HEK293 (cell line): ENCODE results near the gene ANKRD52.

ENCODE experiments used
- CTCF ChIA-PET: fragments of 350-600 bp; formaldehyde crosslinking; extraction: SDS; loops from one replicate; lab custom pipeline; 2021; ENCODE audit warnings: antibody characterized with exemption; lab: Yijun Ruan, JAX
- POLR2A ChIA-PET: fragments of 300-600 bp; formaldehyde crosslinking; extraction: SDS; loops from one replicate; lab custom pipeline; 2020; ENCODE audit warnings: antibody characterized with exemption, inconsistent platforms; lab: Yijun Ruan, JAX
- H3K27ac ChIP-seq: fragments of 200-500 bp; sonication (Bioruptor generic); 2 replicates; pipeline ENCODE4 v1.5.1; 2014; ENCODE audit warnings: low read depth, low read length, control low read depth, inconsistent platforms; ENCODE audit errors: extremely low read depth
- H3K36me3 ChIP-seq, 2 experiments: fragments of 200-500 bp in 1 of 2; sonication (Bioruptor generic) in 1 of 2; 1 replicate in 1 of 2; 2 replicates in 1 of 2; pipeline ENCODE4 v1.5.1; 2014 to 2017; ENCODE audit warnings: inconsistent platforms in 2 of 2, low read length in 2 of 2; ENCODE audit not compliant: control insufficient read depth in 2 of 2, insufficient read depth in 1 of 2
- H3K4me1 ChIP-seq: fragments of 200-500 bp; sonication (Bioruptor generic); 2 replicates; pipeline ENCODE4 v1.5.1; 2014; ENCODE audit warnings: mild to moderate bottlenecking, low read length, inconsistent platforms; ENCODE audit not compliant: control insufficient read depth, insufficient read depth
- H3K4me3 ChIP-seq: 2 replicates; pipeline ENCODE4 v1.5.1; 2011; ENCODE audit warnings: low read depth, mild to moderate bottlenecking, control low read depth, low read length, moderate library complexity
- H3K9me3 ChIP-seq: fragments of 200-500 bp; sonication (Bioruptor generic); 2 replicates; pipeline ENCODE4 v1.5.1; 2014; ENCODE audit warnings: low read depth, low read length, inconsistent platforms; ENCODE audit not compliant: control insufficient read depth, insufficient read depth
- HOXD13 ChIP-seq: sonication (generic); formaldehyde crosslinking; IDR thresholded peaks from 2 replicates; pipeline ENCODE4 v1.8.0; 2022; ENCODE audit warnings: missing genetic modification reagents, borderline replicate concordance
- MYNN ChIP-seq: fragments of 450-650 bp; formaldehyde crosslinking; IDR thresholded peaks from 2 replicates; pipeline ENCODE4 v1.5.1; 2016; ENCODE audit warnings: missing biosample characterization, missing genetic modification characterization, borderline replicate concordance
- OVOL3 ChIP-seq: fragments of 450-650 bp; formaldehyde crosslinking; IDR thresholded peaks from 2 replicates; pipeline ENCODE4 v1.5.1; 2016; ENCODE audit warnings: missing biosample characterization, missing genetic modification characterization
- PRDM1 ChIP-seq: fragments of 450-650 bp; formaldehyde crosslinking; IDR thresholded peaks from 2 replicates; pipeline ENCODE4; 2016; ENCODE audit warnings: missing biosample characterization, missing genetic modification characterization
- REPIN1 ChIP-seq: fragments of 450-650 bp; formaldehyde crosslinking; IDR thresholded peaks from 2 replicates; pipeline ENCODE4 v1.5.1; 2017; ENCODE audit warnings: missing biosample characterization, missing genetic modification characterization, low read depth
- ZBTB11 ChIP-seq: fragments of 450-650 bp; formaldehyde crosslinking; conservative IDR thresholded peaks from 2 replicates; pipeline ENCODE4 v1.5.1; 2016; ENCODE audit warnings: low read depth, missing biosample characterization, missing genetic modification characterization
- ZBTB17 ChIP-seq: fragments of 450-650 bp; formaldehyde crosslinking; IDR thresholded peaks from 2 replicates; pipeline ENCODE4 v1.5.1; 2016; ENCODE audit warnings: missing biosample characterization, missing genetic modification characterization
- ZBTB44 ChIP-seq: fragments of 450-650 bp; IDR thresholded peaks from 2 replicates; pipeline ENCODE4 v1.5.1; 2018; ENCODE audit warnings: missing biosample characterization, mild to moderate bottlenecking, missing genetic modification characterization
- ZNF157 ChIP-seq: fragments of 450-650 bp; formaldehyde crosslinking; IDR thresholded peaks from 2 replicates; pipeline ENCODE4 v1.5.1; 2016; ENCODE audit warnings: missing biosample characterization, missing genetic modification characterization
- ZNF211 ChIP-seq: fragments of 450-650 bp; formaldehyde crosslinking; IDR thresholded peaks from 2 replicates; pipeline ENCODE4 v1.5.1; 2016; ENCODE audit warnings: low read depth, missing biosample characterization, missing genetic modification characterization
- ZNF221 ChIP-seq: fragments of 450-650 bp; formaldehyde crosslinking; IDR thresholded peaks from 2 replicates; pipeline ENCODE4 v1.5.1; 2017; ENCODE audit warnings: missing biosample characterization, missing genetic modification characterization, borderline replicate concordance
- ZNF23 ChIP-seq: fragments of 450-650 bp; formaldehyde crosslinking; IDR thresholded peaks from 2 replicates; pipeline ENCODE4 v1.5.1; 2016; ENCODE audit warnings: missing biosample characterization, missing genetic modification characterization, borderline replicate concordance
- ZNF311 ChIP-seq: fragments of 450-650 bp; formaldehyde crosslinking; IDR thresholded peaks from 2 replicates; pipeline ENCODE4 v1.5.1; 2017; ENCODE audit warnings: missing biosample characterization, missing genetic modification characterization, borderline replicate concordance
- ZNF354C ChIP-seq: fragments of 450-650 bp; formaldehyde crosslinking; IDR thresholded peaks from 2 replicates; pipeline ENCODE4 v1.5.1; 2016; ENCODE audit warnings: missing biosample characterization, missing genetic modification characterization, low read depth, borderline replicate concordance
- ZNF366 ChIP-seq: fragments of 450-650 bp; formaldehyde crosslinking; conservative IDR thresholded peaks from 2 replicates; pipeline ENCODE4 v1.5.1; 2016; ENCODE audit warnings: missing biosample characterization, missing genetic modification characterization
- ZNF391 ChIP-seq: fragments of 450-650 bp; formaldehyde crosslinking; IDR thresholded peaks from 2 replicates; pipeline ENCODE4 v1.5.1; 2016; ENCODE audit warnings: low read depth, missing biosample characterization, missing genetic modification characterization, borderline replicate concordance
- ZNF398 ChIP-seq: fragments of 450-650 bp; formaldehyde crosslinking; IDR thresholded peaks from 2 replicates; pipeline ENCODE4 v1.5.1; 2017; ENCODE audit warnings: missing biosample characterization, missing genetic modification characterization
- ZNF433 ChIP-seq: fragments of 450-650 bp; formaldehyde crosslinking; IDR thresholded peaks from 2 replicates; pipeline ENCODE4 v1.5.1; 2016; ENCODE audit warnings: missing biosample characterization, missing genetic modification characterization, low read depth
- ZNF549 ChIP-seq: fragments of 450-650 bp; IDR thresholded peaks from 2 replicates; pipeline ENCODE4 v1.5.1; 2018; ENCODE audit warnings: missing biosample characterization, missing genetic modification characterization, mild to moderate bottlenecking, inconsistent platforms, moderate library complexity
- ZNF571 ChIP-seq: fragments of 450-650 bp; formaldehyde crosslinking; IDR thresholded peaks from 2 replicates; pipeline ENCODE4 v1.5.0; 2017; ENCODE audit warnings: missing biosample characterization, missing genetic modification characterization
- ZNF600 ChIP-seq: fragments of 450-650 bp; formaldehyde crosslinking; IDR thresholded peaks from 2 replicates; pipeline ENCODE4 v1.5.1; 2016; ENCODE audit warnings: missing biosample characterization, missing genetic modification characterization
- ZNF701 ChIP-seq: fragments of 450-650 bp; formaldehyde crosslinking; IDR thresholded peaks from 2 replicates; pipeline ENCODE4 v1.5.1; 2016; ENCODE audit warnings: missing biosample characterization, missing genetic modification characterization
- ZNF704 ChIP-seq: fragments of 450-650 bp; formaldehyde crosslinking; IDR thresholded peaks from 2 replicates; pipeline ENCODE4 v1.5.1; 2016; ENCODE audit warnings: missing biosample characterization, missing genetic modification characterization
- ZNF785 ChIP-seq: fragments of 450-650 bp; formaldehyde crosslinking; IDR thresholded peaks from 2 replicates; pipeline ENCODE4 v1.5.1; 2016; ENCODE audit warnings: missing biosample characterization, missing genetic modification characterization
- ZSCAN30 ChIP-seq: fragments of 450-650 bp; IDR thresholded peaks from 2 replicates; pipeline ENCODE4 v1.5.1; 2018; ENCODE audit warnings: missing biosample characterization, mild to moderate bottlenecking, missing genetic modification characterization, moderate library complexity
- ZXDB ChIP-seq: fragments of 450-650 bp; formaldehyde crosslinking; IDR thresholded peaks from 2 replicates; pipeline ENCODE4 v1.5.1; 2016; ENCODE audit warnings: missing biosample characterization, missing genetic modification characterization
- TF ChIP-seq, protein P1 (sequence below): fragments of 450-650 bp; formaldehyde crosslinking; IDR thresholded peaks from 2 replicates; pipeline ENCODE4 v1.5.1; 2016; ENCODE audit warnings: missing biosample characterization, missing genetic modification characterization

The ANKRD52 gene

GRCh38 chr12:56221757-56222530 lies 36.2 kb downstream of the ANKRD52 start, which contains the start of gene RNF41:
RNF41 (minus strand) TSS chr12:56221922; CDS start chr12:56214047, 7,875 bp downstream.
- POLR2A ChIA-PET, result interaction anchor here (0.6 to 3.6 kb wide), 39 partner anchors 9 to 415 kb away, joined by 3 to 59 read pairs (median 5); partner anchors contain the start of genes ANKRD52, CNPY2, COQ10A and CS
- peaks cover 3 to 14% of the 10 kb centered on the region in 2 experiments; a peak in 2 of 3 replicates for H3K36me3 ChIP-seq
- peak within 1 kb of the TSS; percentile 77 for H3K4me3 ChIP-seq
- H3K27ac ChIP-seq, result peak within 1 kb of the TSS; percentile 83
- H3K4me1 ChIP-seq, result peaks cover 12% of the 10 kb centered on the region; the same call in 1 of the 2 replicates
- CTCF ChIA-PET, result interaction anchor here (0.6 to 5.3 kb wide), 23 partner anchors 11 to 483 kb away, joined by 3 to 73 read pairs (median 4); partner anchors contain the start of genes ANKRD52, PA2G4, SMARCC2 and ZC3H10
- no peaks in the 10 kb centered on the region for H3K9me3 ChIP-seq
- TF ChIP-seq ZXDB, result no peak
- no peak for TF ChIP-seq ZBTB44 (tag by site-specific recombination)
- TF ChIP-seq ZNF23 (tag by site-specific recombination), result no peak
- TF ChIP-seq ZNF366 (tag by site-specific recombination), result peak; percentile 59
- 0 out of 2 replicates have a peak, but pooled peaks have one; percentile 56 for TF ChIP-seq ZNF391
- no peak for TF ChIP-seq ZNF354C
- no peak for TF ChIP-seq ZNF211 (tag by site-specific recombination)
- no peak for TF ChIP-seq ZNF704 (tag by site-specific recombination)
- TF ChIP-seq ZNF398 (tag by site-specific recombination), result peak; percentile 16; the same call in 1 of the 2 replicates
- TF ChIP-seq REPIN1, result no peak
- TF ChIP-seq ZNF785, result 0 out of 2 replicates have a peak, but pooled peaks have one; percentile 51
- TF ChIP-seq ZNF221 (tag by site-specific recombination), result no peak
- no peak for TF ChIP-seq PRDM1
- no peak for TF ChIP-seq ZNF157 (tag by site-specific recombination)
- no peak for TF ChIP-seq ZNF701 (tag by site-specific recombination)
- TF ChIP-seq HOXD13 (CRISPR knock-in tag), result no peak
- TF ChIP-seq ZNF311 (tag by site-specific recombination), result no peak
- peak; percentile 50 for TF ChIP-seq ZBTB17
- TF ChIP-seq ZSCAN30 (tag by site-specific recombination), result peak; percentile 71; the same call in 1 of the 2 replicates
- TF ChIP-seq ZBTB11 (tag by site-specific recombination), result peak; percentile 78
- TF ChIP-seq ZNF571 (tag by site-specific recombination), result no peak
- TF ChIP-seq MYNN, result no peak
- TF ChIP-seq, protein P1, sequence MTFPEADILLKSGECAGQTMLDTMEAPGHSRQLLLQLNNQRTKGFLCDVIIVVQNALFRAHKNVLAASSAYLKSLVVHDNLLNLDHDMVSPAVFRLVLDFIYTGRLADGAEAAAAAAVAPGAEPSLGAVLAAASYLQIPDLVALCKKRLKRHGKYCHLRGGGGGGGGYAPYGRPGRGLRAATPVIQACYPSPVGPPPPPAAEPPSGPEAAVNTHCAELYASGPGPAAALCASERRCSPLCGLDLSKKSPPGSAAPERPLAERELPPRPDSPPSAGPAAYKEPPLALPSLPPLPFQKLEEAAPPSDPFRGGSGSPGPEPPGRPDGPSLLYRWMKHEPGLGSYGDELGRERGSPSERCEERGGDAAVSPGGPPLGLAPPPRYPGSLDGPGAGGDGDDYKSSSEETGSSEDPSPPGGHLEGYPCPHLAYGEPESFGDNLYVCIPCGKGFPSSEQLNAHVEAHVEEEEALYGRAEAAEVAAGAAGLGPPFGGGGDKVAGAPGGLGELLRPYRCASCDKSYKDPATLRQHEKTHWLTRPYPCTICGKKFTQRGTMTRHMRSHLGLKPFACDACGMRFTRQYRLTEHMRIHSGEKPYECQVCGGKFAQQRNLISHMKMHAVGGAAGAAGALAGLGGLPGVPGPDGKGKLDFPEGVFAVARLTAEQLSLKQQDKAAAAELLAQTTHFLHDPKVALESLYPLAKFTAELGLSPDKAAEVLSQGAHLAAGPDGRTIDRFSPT (tag by site-specific recombination), result no peak
- TF ChIP-seq OVOL3 (tag by site-specific recombination), result no peak
- TF ChIP-seq ZNF600 (tag by site-specific recombination), result peak; percentile 87; the same call in 1 of the 2 replicates
- no peak for TF ChIP-seq ZNF549 (tag by site-specific recombination)
- TF ChIP-seq ZNF433 (tag by site-specific recombination), result no peak
